Liver (tissue), 9 donors: ENCODE data around the gene TACC3. TPM values are rescaled to one million over a fixed set of nuclear protein-coding genes. Genes with fewer than 3 reads are reported as not detected.

Experiments used
- DNase-seq: peaks from one replicate; pipeline ENCODE4 v3.0.0-alpha.2; 2017; ENCODE audit warnings: low spot score
- H3K27ac ChIP-seq, 2 donors: one replicate each; pipeline ENCODE4 v1.7.0; 2013; ENCODE audit warnings: inconsistent platforms in 2 of 2, low read length in 2 of 2, control low read depth in 1 of 2, low read depth in 1 of 2, mild to moderate bottlenecking in 1 of 2
- H3K27me3 ChIP-seq, 4 donors: one replicate each; pipeline versions ENCODE4 v1.6.1 to v1.7.0; 2013; ENCODE audit warnings: low read length in 3 of 4, inconsistent platforms in 1 of 4, mild to moderate bottlenecking in 1 of 4, moderate library complexity in 1 of 4; ENCODE audit not compliant: control insufficient read depth in 4 of 4, insufficient read depth in 4 of 4
- H3K36me3 ChIP-seq, 4 donors: one replicate each; pipeline versions ENCODE4 v1.6.1 to v1.7.0; 2013; ENCODE audit warnings: low read length in 3 of 4, mild to moderate bottlenecking in 3 of 4, low read depth in 1 of 4, moderate library complexity in 1 of 4; ENCODE audit not compliant: control insufficient read depth in 4 of 4, insufficient read depth in 3 of 4
- H3K4me1 ChIP-seq, 4 donors: one replicate each; pipeline versions ENCODE4 v1.6.1 to v1.7.0; 2013; ENCODE audit warnings: low read length in 3 of 4, mild to moderate bottlenecking in 3 of 4, moderate library complexity in 1 of 4; ENCODE audit not compliant: control insufficient read depth in 4 of 4, insufficient read depth in 4 of 4
- H3K4me3 ChIP-seq, 3 donors: one replicate each; pipeline versions ENCODE4 v1.6.1 to v1.7.0; 2013; ENCODE audit warnings: low read length in 3 of 3, control low read depth in 1 of 3, low read depth in 1 of 3, mild to moderate bottlenecking in 1 of 3
- H3K9ac ChIP-seq, 2 donors: one replicate each; pipeline ENCODE4 v1.7.0; 2013; ENCODE audit warnings: low read length in 2 of 2, mild to moderate bottlenecking in 2 of 2, moderate library complexity in 2 of 2, control low read depth in 1 of 2, low read depth in 1 of 2
- H3K9me3 ChIP-seq, 4 donors: one replicate each; pipeline versions ENCODE4 v1.6.1 to v1.7.0; 2013; ENCODE audit warnings: low read length in 3 of 4; ENCODE audit not compliant: control insufficient read depth in 4 of 4
- ATF3 ChIP-seq: IDR thresholded peaks from 2 replicates; pipeline ENCODE4 v1.6.1; 2016; ENCODE audit warnings: antibody characterized with exemption
- CTCF ChIP-seq: fragments of 150-350 bp; IDR thresholded peaks from 2 replicates; pipeline ENCODE4 v1.5.1; 2017; ENCODE audit warnings: improper control_type of control experiment, low read depth, low read length; ENCODE audit not compliant: missing input control
- EGR1 ChIP-seq, 2 donors: IDR thresholded peaks; 2 replicates each; pipeline ENCODE4 v1.6.1; 2016 to 2018; ENCODE audit warnings: antibody characterized with exemption in 2 of 2, low read depth in 2 of 2
- FOXA1 ChIP-seq: IDR thresholded peaks from 2 replicates; pipeline ENCODE4 v1.6.1; 2016; ENCODE audit warnings: antibody characterized with exemption
- FOXA2 ChIP-seq: IDR thresholded peaks from 2 replicates; pipeline ENCODE4 v1.6.1; 2016; ENCODE audit warnings: antibody characterized with exemption
- GABPA ChIP-seq, 2 donors: IDR thresholded peaks in 1 of 2; conservative IDR thresholded peaks in 1 of 2; 2 replicates each; pipeline ENCODE4 v1.6.1; 2016; ENCODE audit warnings: antibody characterized with exemption in 2 of 2, mild to moderate bottlenecking in 1 of 2, moderate library complexity in 1 of 2
- HNF4A ChIP-seq, 2 donors: conservative IDR thresholded peaks; 2 replicates each; pipeline ENCODE4 v1.6.1; 2016; ENCODE audit warnings: antibody characterized with exemption in 2 of 2, mild to moderate bottlenecking in 2 of 2
- HNF4G ChIP-seq: IDR thresholded peaks from 2 replicates; pipeline ENCODE4 v1.6.1; 2016; ENCODE audit warnings: antibody characterized with exemption
- JUND ChIP-seq, 2 donors: IDR thresholded peaks; 2 replicates each; pipeline ENCODE4 v1.6.1; 2016; ENCODE audit warnings: antibody characterized with exemption in 2 of 2
- MAX ChIP-seq: IDR thresholded peaks from 2 replicates; pipeline ENCODE4 v1.6.1; 2016; ENCODE audit warnings: antibody characterized with exemption
- NR2F2 ChIP-seq: IDR thresholded peaks from 2 replicates; pipeline ENCODE4 v1.6.1; 2016; ENCODE audit warnings: antibody characterized with exemption
- RAD21 ChIP-seq, 2 donors: IDR thresholded peaks; 2 replicates each; pipeline ENCODE4 v1.6.1; 2016; ENCODE audit warnings: antibody characterized with exemption in 2 of 2, mild to moderate bottlenecking in 2 of 2
- RXRA ChIP-seq, 2 donors: IDR thresholded peaks; 2 replicates each; pipeline ENCODE4 v1.6.1; 2017 to 2018; ENCODE audit warnings: antibody characterized with exemption in 2 of 2, mild to moderate bottlenecking in 1 of 2
- SP1 ChIP-seq: IDR thresholded peaks from 2 replicates; pipeline ENCODE4 v1.6.1; 2018; ENCODE audit warnings: antibody characterized with exemption, mild to moderate bottlenecking
- TAF1 ChIP-seq: conservative IDR thresholded peaks from 2 replicates; pipeline ENCODE4 v1.6.1; 2016; ENCODE audit warnings: antibody characterized with exemption, mild to moderate bottlenecking
- YY1 ChIP-seq: IDR thresholded peaks from 2 replicates; pipeline ENCODE4 v1.6.1; 2016; ENCODE audit warnings: antibody characterized with exemption, mild to moderate bottlenecking
- WGBS: extraction: QIAGEN DNeasy Blood & Tissue Kit; methylation state at CpG from one replicate; pipeline ENCODE4 v1.1.7; 2013; 5-methylcytosine and 5-hydroxymethylcytosine counted together
- polyA plus RNA-seq, 2 donors: library from polyadenylated mRNA; stranded (reverse) in 1 of 2; unstranded in 1 of 2; fragments of 200-250 nt in 1 of 2; fragments of >200 nt in 1 of 2; fragmentation: Nextera tagmentation in 1 of 2; extraction: Ambion mirVana in 1 of 2; gene quantifications; one replicate each; pipeline versions ENCODE4 v1.2.1 to v1.2.3, GENCODE V29; 2013 to 2015
- total RNA-seq, 2 donors: library from RNA; depleted of rRNA; stranded (reverse); fragments of >200 nt; gene quantifications; one replicate each; pipeline ENCODE4 v1.2.3, GENCODE V29; 2014
- TF ChIP-seq, protein P1 (sequence below): IDR thresholded peaks from 2 replicates; pipeline ENCODE4 v1.6.1; 2016; ENCODE audit warnings: antibody characterized with exemption, mild to moderate bottlenecking
- TF ChIP-seq, protein P2 (sequence below): IDR thresholded peaks from 2 replicates; pipeline ENCODE4 v1.6.1; 2016; ENCODE audit warnings: antibody characterized with exemption
- donor health status: healthy.
- donor health status: healthy.
- donor health status: healthy.
- donor health status: healthy.
- donor health status: healthy.

TACC3 gene
- total and polyA plus RNA-seq, 4 donors: 1.4 to 38.9 (median 5.5) TPM

DNA sequence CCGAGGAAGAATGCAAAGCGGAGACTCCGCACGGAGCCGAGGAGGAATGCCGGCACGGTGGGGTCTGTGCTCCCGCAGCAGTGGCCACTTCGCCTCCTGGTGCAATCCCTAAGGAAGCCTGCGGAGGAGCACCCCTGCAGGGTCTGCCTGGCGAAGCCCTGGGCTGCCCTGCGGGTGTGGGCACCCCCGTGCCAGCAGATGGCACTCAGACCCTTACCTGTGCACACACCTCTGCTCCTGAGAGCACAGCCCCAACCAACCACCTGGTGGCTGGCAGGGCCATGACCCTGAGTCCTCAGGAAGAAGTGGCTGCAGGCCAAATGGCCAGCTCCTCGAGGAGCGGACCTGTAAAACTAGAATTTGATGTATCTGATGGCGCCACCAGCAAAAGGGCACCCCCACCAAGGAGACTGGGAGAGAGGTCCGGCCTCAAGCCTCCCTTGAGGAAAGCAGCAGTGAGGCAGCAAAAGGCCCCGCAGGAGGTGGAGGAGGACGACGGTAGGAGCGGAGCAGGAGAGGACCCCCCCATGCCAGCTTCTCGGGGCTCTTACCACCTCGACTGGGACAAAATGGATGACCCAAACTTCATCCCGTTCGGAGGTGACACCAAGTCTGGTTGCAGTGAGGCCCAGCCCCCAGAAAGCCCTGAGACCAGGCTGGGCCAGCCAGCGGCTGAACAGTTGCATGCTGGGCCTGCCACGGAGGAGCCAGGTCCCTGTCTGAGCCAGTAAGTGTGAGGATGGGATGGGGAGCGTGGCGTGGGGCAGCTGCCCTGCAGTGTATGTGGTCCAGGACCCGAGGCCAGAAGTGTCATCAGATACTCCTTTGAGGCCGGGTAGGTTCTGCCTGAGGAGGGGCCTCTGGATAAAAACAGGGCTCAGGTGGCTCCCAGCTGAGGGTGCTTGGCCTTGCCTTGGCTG is 7.0 kb downstream of the TACC3 start:
- peaks cover 0 to 9% (median 0%) of the 10 kb centered on the region in 4 donors for H3K4me1 ChIP-seq
- TF ChIP-seq RXRA (IDR thresholded peaks at IDR 0.05) (no peak), JUND (IDR thresholded peaks at IDR 0.05) (no peak), RAD21 (IDR thresholded peaks at IDR 0.05) (no peak), HNF4G (no peak), NR2F2 (no peak), GABPA (IDR thresholded peaks at IDR 0.05 in 1 of 2, conservative IDR thresholded peaks at IDR 0.05 in 1 of 2) (no peak), SP1 (no peak), FOXA1 (no peak), MAX (no peak), ATF3 (no peak), CTCF (no peak), TAF1 (no peak), FOXA2 (no peak), HNF4A (conservative IDR thresholded peaks at IDR 0.05) (no peak), YY1 (no peak), EGR1 (IDR thresholded peaks at IDR 0.05; ENCODE audit: low read depth in 2 of 2) (no peak)
- TF ChIP-seq, protein P1, sequence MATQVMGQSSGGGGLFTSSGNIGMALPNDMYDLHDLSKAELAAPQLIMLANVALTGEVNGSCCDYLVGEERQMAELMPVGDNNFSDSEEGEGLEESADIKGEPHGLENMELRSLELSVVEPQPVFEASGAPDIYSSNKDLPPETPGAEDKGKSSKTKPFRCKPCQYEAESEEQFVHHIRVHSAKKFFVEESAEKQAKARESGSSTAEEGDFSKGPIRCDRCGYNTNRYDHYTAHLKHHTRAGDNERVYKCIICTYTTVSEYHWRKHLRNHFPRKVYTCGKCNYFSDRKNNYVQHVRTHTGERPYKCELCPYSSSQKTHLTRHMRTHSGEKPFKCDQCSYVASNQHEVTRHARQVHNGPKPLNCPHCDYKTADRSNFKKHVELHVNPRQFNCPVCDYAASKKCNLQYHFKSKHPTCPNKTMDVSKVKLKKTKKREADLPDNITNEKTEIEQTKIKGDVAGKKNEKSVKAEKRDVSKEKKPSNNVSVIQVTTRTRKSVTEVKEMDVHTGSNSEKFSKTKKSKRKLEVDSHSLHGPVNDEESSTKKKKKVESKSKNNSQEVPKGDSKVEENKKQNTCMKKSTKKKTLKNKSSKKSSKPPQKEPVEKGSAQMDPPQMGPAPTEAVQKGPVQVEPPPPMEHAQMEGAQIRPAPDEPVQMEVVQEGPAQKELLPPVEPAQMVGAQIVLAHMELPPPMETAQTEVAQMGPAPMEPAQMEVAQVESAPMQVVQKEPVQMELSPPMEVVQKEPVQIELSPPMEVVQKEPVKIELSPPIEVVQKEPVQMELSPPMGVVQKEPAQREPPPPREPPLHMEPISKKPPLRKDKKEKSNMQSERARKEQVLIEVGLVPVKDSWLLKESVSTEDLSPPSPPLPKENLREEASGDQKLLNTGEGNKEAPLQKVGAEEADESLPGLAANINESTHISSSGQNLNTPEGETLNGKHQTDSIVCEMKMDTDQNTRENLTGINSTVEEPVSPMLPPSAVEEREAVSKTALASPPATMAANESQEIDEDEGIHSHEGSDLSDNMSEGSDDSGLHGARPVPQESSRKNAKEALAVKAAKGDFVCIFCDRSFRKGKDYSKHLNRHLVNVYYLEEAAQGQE: no peak
- TF ChIP-seq, protein P2, sequence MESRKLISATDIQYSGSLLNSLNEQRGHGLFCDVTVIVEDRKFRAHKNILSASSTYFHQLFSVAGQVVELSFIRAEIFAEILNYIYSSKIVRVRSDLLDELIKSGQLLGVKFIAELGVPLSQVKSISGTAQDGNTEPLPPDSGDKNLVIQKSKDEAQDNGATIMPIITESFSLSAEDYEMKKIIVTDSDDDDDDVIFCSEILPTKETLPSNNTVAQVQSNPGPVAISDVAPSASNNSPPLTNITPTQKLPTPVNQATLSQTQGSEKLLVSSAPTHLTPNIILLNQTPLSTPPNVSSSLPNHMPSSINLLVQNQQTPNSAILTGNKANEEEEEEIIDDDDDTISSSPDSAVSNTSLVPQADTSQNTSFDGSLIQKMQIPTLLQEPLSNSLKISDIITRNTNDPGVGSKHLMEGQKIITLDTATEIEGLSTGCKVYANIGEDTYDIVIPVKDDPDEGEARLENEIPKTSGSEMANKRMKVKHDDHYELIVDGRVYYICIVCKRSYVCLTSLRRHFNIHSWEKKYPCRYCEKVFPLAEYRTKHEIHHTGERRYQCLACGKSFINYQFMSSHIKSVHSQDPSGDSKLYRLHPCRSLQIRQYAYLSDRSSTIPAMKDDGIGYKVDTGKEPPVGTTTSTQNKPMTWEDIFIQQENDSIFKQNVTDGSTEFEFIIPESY: no peak
- WGBS: 92% methylated on average over 31 of the region's 31 CpGs
- no peaks in the 10 kb centered on the region for H3K27me3 ChIP-seq
- no peak overlapping the region for H3K27ac ChIP-seq
- DNase-seq: no peak
- peaks cover 0 to 4% (median 3%) of the 10 kb centered on the region in 4 donors for H3K36me3 ChIP-seq
- H3K9me3 ChIP-seq: no peaks in the 10 kb centered on the region
- H3K9ac ChIP-seq: no peak overlapping the region
- H3K4me3 ChIP-seq: no peak overlapping the region
